ENCODE data around the gene SCNN1A. TPM values are rescaled to one million over a fixed set of nuclear protein-coding genes. Genes with fewer than 3 reads are reported as not detected.

SCNN1A gene
- total and polyA plus RNA-seq, 2 of the 13 experiments (the other 11 are each of a cell fraction or from before 2014, with no cell fraction given): 1.5 to 14.6 TPM

GRCh38 chr12:6380141-6381121 lies 5.1 kb upstream of the SCNN1A start:
- Histone ChIP-seq H2AFZ (ENCODE audit: low read length) (no peak overlapping the region), H3K27ac (ENCODE audit: extremely low read length, insufficient read depth, low read length) (no peak overlapping the region), H3K4me1 (ENCODE audit: insufficient read depth, low read length) (peaks cover 62% of the 10 kb centered on the region), H3K9ac (ENCODE audit: insufficient read depth, low read depth, low read length) (no peak overlapping the region), H3K4me2 (ENCODE audit: low read depth, low read length) (no peak overlapping the region), H3K36me3 (replicated peaks in 1 of 2; ENCODE audit: control insufficient read depth in 1 of 2, insufficient read depth in 2 of 2, low read length in 2 of 2) (no peaks in the 10 kb centered on the region), H3K9me3 (ENCODE audit: low read length) (no peaks in the 10 kb centered on the region), H3K79me2 (ENCODE audit: insufficient read depth, low read length) (peaks cover 23% of the 10 kb centered on the region), H3K27me3 (ENCODE audit: control insufficient read depth in 1 of 2, insufficient read depth in 2 of 2, low read length in 2 of 2) (peaks cover 0 to 2% of the 10 kb centered on the region in 2 experiments; a peak in 1 of 5 replicates), H3K4me3 (replicated peaks in 1 of 3; ENCODE audit: insufficient read depth in 1 of 3, low read depth in 2 of 3, low read length in 3 of 3) (no peak overlapping the region), H4K20me1 (ENCODE audit: insufficient read depth, low read length) (no peaks in the 10 kb centered on the region)
- no peak for ATAC-seq
- in situ Hi-C loops (cut with HindIII; ENCODE audit: extremely low pct_ligation_motif_present, low pct_unique_long_range_greater_than_20kb) (no loop called here), intact Hi-C loops (cut with micrococcal nuclease; ENCODE audit: unreplicated experiment) (no loop called here)
- WGBS (ENCODE audit: low lambda C conversion rate): 80% methylated on average over 14 of the region's 14 CpGs
- no peak for DNase-seq (ENCODE audit: low spot score)
- BruUV-seq (replicated peaks): no TSS peak
- ChIA-PET CTCF (ENCODE audit: low intra/inter-chr PET ratio, low total read pairs) (no interaction called here), POLR2A (interaction anchor here (1.0 to 7.2 kb wide), 3 partner anchors 8 to 45 kb away, joined by 5 to 140 read pairs (median 136); partner anchors contain the start of gene SCNN1A)
- no peak for FAIRE-seq
- TF ChIP-seq PRDM4 (CRISPR knock-in tag; IDR thresholded peaks at IDR 0.05; ENCODE audit: borderline replicate concordance) (no peak), FOXP4 (CRISPR knock-in tag; IDR thresholded peaks at IDR 0.05) (no peak), KIAA2018 (CRISPR knock-in tag; IDR thresholded peaks at IDR 0.05; ENCODE audit: borderline replicate concordance) (no peak), BRCA1 (CRISPR knock-in tag; IDR thresholded peaks at IDR 0.05) (no peak)

Measured in HepG2 (cell line).